HEK293T (cell line): ENCODE results near the gene PACRG.

Experiments used
- CTCF ChIA-PET: fragments of 350-600 bp; formaldehyde crosslinking; extraction: SDS; loops from one replicate; lab custom pipeline; 2021; ENCODE audit warnings: antibody characterized with exemption, inconsistent platforms; lab: Yijun Ruan, JAX
- POLR2A ChIA-PET: fragments of 350-600 bp; formaldehyde crosslinking; extraction: SDS; loops from one replicate; lab custom pipeline; 2020; ENCODE audit warnings: antibody characterized with exemption, inconsistent platforms; lab: Yijun Ruan, JAX
- DNase-seq: peaks from one replicate; pipeline ENCODE4 v3.0.0; 2012; ENCODE audit warnings: mixed read lengths; ENCODE audit errors: extremely low spot score
- ARNT ChIP-seq: fragments of 450-650 bp; IDR thresholded peaks from 2 replicates; pipeline ENCODE4 v1.6.1; 2017; ENCODE audit warnings: mild to moderate bottlenecking
- BHLHE40 ChIP-seq: fragments of 450-650 bp; IDR thresholded peaks from 2 replicates; pipeline ENCODE4 v1.6.1; 2016; ENCODE audit warnings: mild to moderate bottlenecking, moderate library complexity, borderline replicate concordance
- CTBP1 ChIP-seq: fragments of 450-650 bp; IDR thresholded peaks from 2 replicates; pipeline ENCODE4 v1.6.1; 2016; ENCODE audit warnings: borderline replicate concordance
- ELF4 ChIP-seq: fragments of 450-650 bp; IDR thresholded peaks from 2 replicates; pipeline ENCODE4 v1.6.1; 2017; ENCODE audit warnings: antibody characterized with exemption
- FOXA1 ChIP-seq: fragments of 450-650 bp; IDR thresholded peaks from 2 replicates; pipeline ENCODE4 v1.6.1; 2016; ENCODE audit warnings: mild to moderate bottlenecking
- FOXK2 ChIP-seq: fragments of 450-650 bp; IDR thresholded peaks from 2 replicates; pipeline ENCODE4 v1.6.1; 2016; ENCODE audit warnings: mild to moderate bottlenecking
- FOXM1 ChIP-seq: fragments of 450-650 bp; IDR thresholded peaks from 2 replicates; pipeline ENCODE4 v1.6.1; 2017; ENCODE audit warnings: mild to moderate bottlenecking, borderline replicate concordance
- HDGF ChIP-seq: fragments of 450-650 bp; IDR thresholded peaks from 2 replicates; pipeline ENCODE4 v1.6.1; 2017; ENCODE audit warnings: antibody characterized with exemption, borderline replicate concordance
- L3MBTL2 ChIP-seq: fragments of 450-650 bp; conservative IDR thresholded peaks from 2 replicates; pipeline ENCODE4 v1.6.1; 2016; ENCODE audit warnings: mild to moderate bottlenecking
- LEF1 ChIP-seq: fragments of 450-650 bp; IDR thresholded peaks from 2 replicates; pipeline ENCODE4 v1.6.1; 2017; ENCODE audit warnings: mild to moderate bottlenecking, borderline replicate concordance
- NFRKB ChIP-seq: fragments of 450-650 bp; IDR thresholded peaks from 2 replicates; pipeline ENCODE4 v1.6.1; 2016; ENCODE audit warnings: mild to moderate bottlenecking, moderate library complexity
- SP1 ChIP-seq: fragments of 450-650 bp; IDR thresholded peaks from 2 replicates; pipeline ENCODE4 v1.6.1; 2017
- SUZ12 ChIP-seq: fragments of 450-650 bp; IDR thresholded peaks from 2 replicates; pipeline ENCODE4 v1.6.1; 2016; ENCODE audit warnings: mild to moderate bottlenecking
- TARDBP ChIP-seq: fragments of 450-650 bp; IDR thresholded peaks from 2 replicates; pipeline ENCODE4 v1.6.1; 2016
- ZNF384 ChIP-seq: fragments of 450-650 bp; IDR thresholded peaks from 2 replicates; pipeline ENCODE4 v1.6.1; 2016
- TF ChIP-seq, protein P1 (sequence below): fragments of 450-650 bp; IDR thresholded peaks from 2 replicates; pipeline ENCODE4 v1.6.1; 2016

The PACRG gene

DNA sequence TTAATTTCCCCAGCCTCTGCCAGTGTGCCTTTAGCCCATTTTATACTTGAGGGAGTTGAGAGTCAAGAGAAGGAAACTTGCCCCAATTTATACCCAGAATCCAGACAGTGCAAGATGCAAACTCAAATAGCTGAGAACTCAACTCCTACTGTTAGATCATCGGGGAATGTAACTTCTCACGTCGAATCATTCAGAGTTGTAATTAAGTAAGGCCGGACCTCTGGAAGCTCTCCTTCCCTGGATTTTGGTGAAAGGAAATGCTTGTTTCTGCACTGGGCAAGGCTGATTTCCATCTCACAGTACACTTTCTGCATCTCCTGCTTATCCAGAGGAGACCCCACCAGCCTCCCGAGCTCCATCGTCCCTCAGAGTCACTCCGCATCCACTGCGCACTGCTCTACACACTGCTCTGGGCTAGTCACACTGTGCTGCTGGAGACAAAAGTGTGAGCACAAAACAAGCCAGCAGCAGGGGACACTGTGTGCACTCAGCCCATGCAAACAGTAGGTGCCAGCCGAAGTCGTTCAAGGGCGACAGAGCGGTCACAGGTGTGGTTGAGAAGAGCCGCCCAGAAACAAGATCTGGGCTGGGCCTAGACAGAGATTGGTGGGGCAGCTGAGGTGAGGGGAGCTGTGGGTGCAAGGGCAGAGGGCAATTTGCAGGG lies 536.4 kb downstream of the PACRG start:
- TF ChIP-seq TARDBP (no peak), L3MBTL2 (no peak), SUZ12 (no peak), FOXM1 (no peak), BHLHE40 (no peak), HDGF (no peak), FOXA1 (no peak), FOXK2 (no peak), SP1 (no peak), LEF1 (no peak), NFRKB (no peak), ELF4 (no peak), ARNT (no peak), CTBP1 (no peak), ZNF384 (no peak)
- TF ChIP-seq, protein P1, sequence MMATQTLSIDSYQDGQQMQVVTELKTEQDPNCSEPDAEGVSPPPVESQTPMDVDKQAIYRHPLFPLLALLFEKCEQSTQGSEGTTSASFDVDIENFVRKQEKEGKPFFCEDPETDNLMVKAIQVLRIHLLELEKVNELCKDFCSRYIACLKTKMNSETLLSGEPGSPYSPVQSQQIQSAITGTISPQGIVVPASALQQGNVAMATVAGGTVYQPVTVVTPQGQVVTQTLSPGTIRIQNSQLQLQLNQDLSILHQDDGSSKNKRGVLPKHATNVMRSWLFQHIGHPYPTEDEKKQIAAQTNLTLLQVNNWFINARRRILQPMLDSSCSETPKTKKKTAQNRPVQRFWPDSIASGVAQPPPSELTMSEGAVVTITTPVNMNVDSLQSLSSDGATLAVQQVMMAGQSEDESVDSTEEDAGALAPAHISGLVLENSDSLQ: no peak
- ChIA-PET CTCF (no interaction called here), POLR2A (no interaction called here)
- no peak for DNase-seq

DNA sequence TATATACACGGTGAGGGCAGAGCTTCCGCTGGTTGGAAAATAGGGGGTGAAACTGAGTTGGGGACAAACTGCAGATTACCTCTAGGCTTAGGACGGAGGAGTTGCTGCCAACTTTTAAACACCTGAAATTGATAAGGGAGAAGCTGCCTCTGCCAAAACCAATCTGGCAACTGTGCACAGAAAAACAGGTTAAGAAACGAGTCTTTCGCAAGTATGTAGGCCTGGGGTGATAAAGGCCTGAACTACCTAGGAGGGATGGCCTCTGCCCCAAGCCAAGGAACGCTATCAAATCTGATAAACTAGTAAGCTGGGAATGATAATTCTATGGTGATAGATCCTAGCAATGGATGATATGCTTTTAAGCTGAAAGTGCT lies 536.9 kb downstream of the PACRG start:
- CTCF ChIA-PET: no interaction called here
- POLR2A ChIA-PET: no interaction called here
- TF ChIP-seq L3MBTL2 (no peak), NFRKB (no peak), ZNF384 (no peak), FOXM1 (no peak), BHLHE40 (no peak), HDGF (no peak), ARNT (no peak), CTBP1 (no peak), FOXK2 (no peak), LEF1 (no peak), TARDBP (no peak), FOXA1 (no peak), SUZ12 (no peak), ELF4 (no peak), SP1 (no peak)
- TF ChIP-seq, protein P1: no peak
- DNase-seq: no peak

DNA sequence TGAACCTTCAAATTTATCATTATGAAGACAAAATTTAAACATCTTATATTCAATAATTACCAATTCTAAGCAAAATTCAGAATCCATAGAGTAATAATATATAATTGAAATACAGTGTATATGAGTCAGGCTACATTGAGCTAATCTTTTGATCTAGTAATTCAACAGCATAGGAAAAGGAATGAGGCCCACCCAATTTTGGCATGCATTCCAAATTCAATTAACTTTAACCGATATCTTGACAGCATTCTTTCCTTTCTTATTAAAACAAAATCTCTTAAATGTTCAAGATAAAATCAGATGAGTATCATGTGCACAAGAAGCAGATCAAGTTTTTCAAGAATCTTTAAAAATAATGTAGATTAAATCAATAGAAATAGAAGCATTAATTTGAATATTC lies 553.9 kb downstream of the PACRG start:
- TF ChIP-seq ARNT: no peak
- TF ChIP-seq LEF1: no peak
- no peak for TF ChIP-seq CTBP1
- no peak for TF ChIP-seq L3MBTL2
- no peak for TF ChIP-seq BHLHE40
- no peak for TF ChIP-seq FOXK2
- no peak for TF ChIP-seq ELF4
- no peak for TF ChIP-seq SP1
- TF ChIP-seq HDGF: no peak
- no peak for TF ChIP-seq NFRKB
- DNase-seq: no peak
- CTCF ChIA-PET: no interaction called here
- POLR2A ChIA-PET: no interaction called here

DNA sequence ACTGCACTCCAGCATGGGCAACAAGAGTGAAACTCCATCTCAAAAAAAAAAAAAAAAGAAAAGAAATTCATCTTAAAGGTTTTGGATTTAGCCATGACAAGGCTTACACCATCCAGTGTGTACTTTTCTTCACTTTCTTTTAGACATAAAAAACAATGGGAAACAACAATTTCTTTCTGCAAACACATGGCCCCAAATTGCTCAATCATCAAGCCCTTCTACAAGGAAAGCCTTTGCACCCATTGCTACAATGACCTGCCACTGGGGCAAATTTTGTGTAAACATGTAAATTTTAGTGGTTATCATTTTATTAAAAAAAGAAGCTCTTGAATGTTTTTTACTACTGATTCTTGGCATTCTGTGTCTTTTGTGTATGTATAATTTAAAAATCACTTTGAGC lies 554.9 kb downstream of the PACRG start:
- TF ChIP-seq ELF4 (no peak), FOXM1 (no peak), BHLHE40 (no peak), ZNF384 (no peak)
- POLR2A ChIA-PET: no interaction called here
- DNase-seq: no peak
- CTCF ChIA-PET: no interaction called here

DNA sequence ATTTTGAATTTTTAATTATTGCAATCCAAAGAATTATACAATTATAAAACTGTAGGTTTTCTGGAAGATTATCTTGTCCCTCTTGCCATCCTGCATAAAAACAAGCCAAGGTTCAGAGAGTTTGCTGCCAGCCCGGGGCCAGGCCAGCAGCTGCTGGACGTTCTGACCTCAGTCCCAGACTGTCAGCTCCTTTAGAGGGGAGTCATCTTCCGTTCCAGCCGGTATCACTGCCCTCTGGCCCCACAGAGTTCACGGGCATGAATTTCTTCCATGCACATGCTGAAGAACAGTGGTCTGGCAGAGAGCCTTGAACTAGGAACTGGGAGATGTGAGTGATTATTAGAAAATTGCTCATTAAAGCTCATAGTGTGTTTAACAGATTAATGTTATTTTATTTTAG lies 556.4 kb downstream of the PACRG start:
- CTCF ChIA-PET: no interaction called here
- POLR2A ChIA-PET: no interaction called here
- DNase-seq: no peak
- no peak for TF ChIP-seq CTBP1

DNA sequence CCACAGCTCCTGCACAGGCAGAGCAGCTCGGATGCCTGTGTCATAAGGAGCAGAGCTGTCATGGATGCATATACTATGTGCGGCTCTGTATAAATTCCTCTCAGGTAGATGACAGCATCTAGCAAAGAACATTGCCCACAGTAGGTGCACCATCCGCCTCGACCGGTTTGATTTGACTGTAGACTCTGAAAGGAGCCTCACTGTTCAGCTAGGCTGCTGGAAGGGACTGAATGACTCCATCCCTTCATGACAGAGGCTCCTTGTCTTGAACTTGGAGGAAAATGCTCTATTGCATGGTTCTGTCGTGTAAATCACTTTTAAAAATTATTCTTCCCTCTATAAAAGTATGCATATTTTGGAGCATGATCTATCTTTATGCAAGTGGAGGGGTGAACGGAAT lies 557.9 kb downstream of the PACRG start:
- POLR2A ChIA-PET: no interaction called here
- no peak for DNase-seq
- CTCF ChIA-PET: no interaction called here
- TF ChIP-seq L3MBTL2 (no peak), ARNT (no peak), TARDBP (no peak), ZNF384 (no peak), HDGF (no peak)

DNA sequence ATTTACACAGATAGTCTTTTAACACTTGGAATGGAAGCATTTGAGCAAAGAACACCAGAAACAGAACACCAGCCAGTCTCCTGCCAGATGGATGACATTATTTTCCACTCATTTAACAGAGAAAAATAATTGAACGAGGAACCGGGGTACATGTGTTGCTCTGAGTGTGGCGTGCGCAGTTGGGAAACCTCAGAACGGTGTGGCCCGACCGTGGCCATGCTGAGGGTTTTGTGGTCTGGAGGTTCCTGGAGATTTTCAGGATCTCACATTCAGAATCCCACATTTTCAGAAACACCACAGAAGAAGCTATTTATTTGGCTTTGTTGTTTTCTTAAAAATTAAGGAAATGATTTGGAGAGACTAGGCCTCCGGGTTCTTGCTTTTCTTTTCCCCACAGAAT lies 559.9 kb downstream of the PACRG start:
- ChIA-PET POLR2A (no interaction called here), CTCF (no interaction called here)
- no peak for TF ChIP-seq L3MBTL2
- no peak for TF ChIP-seq SUZ12
- no peak for TF ChIP-seq FOXM1
- TF ChIP-seq NFRKB: no peak
- TF ChIP-seq FOXK2: no peak
- no peak for TF ChIP-seq ZNF384
- no peak for TF ChIP-seq LEF1
- no peak for TF ChIP-seq BHLHE40
- no peak for DNase-seq

DNA sequence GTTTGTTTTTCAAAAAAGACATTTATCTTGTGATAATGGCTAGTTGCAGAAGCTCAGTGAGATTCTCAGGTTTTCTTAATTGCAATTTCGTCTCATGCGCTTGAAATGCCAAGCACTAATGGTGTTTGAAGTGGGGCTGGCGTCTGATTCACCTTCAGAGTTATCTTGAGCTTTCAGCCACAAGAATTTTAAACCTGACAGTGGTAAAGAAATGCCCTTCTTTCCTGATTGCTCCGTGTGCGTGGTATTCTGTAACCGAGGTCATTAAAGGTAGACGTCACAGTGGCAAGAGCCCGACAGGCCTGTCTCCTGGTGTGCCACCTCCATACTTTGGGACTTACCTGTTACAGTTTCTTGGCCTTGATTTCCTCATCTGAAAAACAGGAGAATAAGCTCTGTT lies 560.3 kb downstream of the PACRG start:
- POLR2A ChIA-PET: no interaction called here
- CTCF ChIA-PET: no interaction called here
- TF ChIP-seq BHLHE40 (no peak), CTBP1 (no peak), HDGF (no peak), SUZ12 (no peak), ELF4 (no peak), NFRKB (no peak), L3MBTL2 (no peak), FOXK2 (no peak), SP1 (no peak), FOXM1 (no peak), ZNF384 (no peak), FOXA1 (no peak), LEF1 (no peak)
- TF ChIP-seq, protein P1: no peak
- no peak for DNase-seq
